CD4-positive, alpha-beta T cell treated with Interferon gamma for 1 hour (primary cell): ENCODE data around the gene XPO4.
"Not testable (repeated sequence)": the region's sequence is repeated elsewhere in the genome, so short reads cannot be mapped to it uniquely, and the experiment has no call there.

Source experiments
- DNase-seq: peaks from one replicate; pipeline ENCODE4 v3.0.0-alpha.2; 2020

The XPO4 gene

GRCh38 chr13:20902438-20903163 is at the start of gene XPO4:
XPO4 (minus strand) TSS chr13:20902746; CDS start chr13:20902738, 8 bp downstream.
- peak; percentile 76 for DNase-seq

DNA sequence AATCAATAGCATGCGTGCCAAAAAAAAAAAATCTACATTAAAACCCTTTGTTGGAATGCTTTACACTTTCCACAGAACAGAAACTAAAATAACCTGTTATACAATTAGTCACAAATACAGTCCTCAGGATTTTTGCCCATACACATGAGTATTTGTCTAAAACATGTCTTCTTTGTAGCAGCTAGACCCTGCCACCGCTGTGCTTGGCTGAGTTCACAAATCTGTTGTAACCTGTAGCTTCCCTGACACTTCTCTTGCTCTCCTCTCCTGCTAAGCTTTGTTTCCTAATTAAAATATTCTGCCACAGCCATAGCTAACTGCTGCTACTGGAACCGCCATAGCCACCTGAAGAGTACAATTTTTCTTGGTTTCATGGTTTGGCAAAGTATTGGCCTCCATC is 45.5 kb upstream of the XPO4 start:
- DNase-seq: not testable (repeated sequence)

GRCh38 chr13:20945952-20946383 is 43.4 kb upstream of the XPO4 start:
- DNase-seq: peak; percentile 29

- peak; percentile 46 for DNase-seq
These were observed 40.5 kb upstream of the XPO4 start for GRCh38 chr13:20942938-20943559.

DNA sequence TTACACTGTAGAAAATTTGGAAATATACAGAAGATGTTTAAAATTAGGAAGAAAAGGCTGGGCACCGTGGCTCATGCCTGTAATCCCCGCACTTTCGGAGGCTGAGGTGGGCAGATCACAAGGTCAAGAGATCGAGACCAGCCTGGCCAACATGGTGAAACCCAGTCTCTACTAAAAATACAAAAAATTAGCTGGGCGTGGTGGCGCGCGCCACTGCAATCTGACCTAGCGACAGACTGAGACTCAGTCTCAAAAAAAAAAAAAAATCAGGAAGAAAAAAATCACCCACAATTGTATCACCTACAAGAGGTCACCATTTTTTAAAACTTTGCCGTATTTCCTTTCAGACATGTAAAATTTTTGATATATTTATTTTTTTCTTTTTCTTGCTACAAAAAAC is 38.0 kb upstream of the XPO4 start:
- not testable (repeated sequence) for DNase-seq

- no peak for DNase-seq
These were observed 37.5 kb upstream of the XPO4 start for GRCh38 chr13:20940083-20940482.

DNA sequence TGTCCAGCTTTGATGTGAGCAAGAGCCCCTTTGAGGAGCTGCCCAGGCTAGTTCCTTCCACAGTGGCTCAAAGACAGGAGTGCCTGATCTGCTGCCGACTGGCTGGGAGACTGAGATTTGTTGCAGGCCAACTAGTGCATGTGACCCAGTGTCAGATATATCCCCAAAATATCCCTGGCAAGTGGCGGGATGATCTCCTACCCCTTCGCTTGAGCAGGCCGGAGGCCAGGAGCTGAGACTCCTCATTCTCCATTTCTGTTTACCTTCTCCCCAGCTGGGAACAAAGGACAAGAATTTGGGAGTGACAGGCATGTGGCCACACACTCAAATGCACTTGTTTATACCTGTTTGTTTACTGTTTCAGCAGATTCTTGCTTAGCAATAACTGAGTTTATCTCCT is 37.1 kb upstream of the XPO4 start:
- no peak for DNase-seq

DNA sequence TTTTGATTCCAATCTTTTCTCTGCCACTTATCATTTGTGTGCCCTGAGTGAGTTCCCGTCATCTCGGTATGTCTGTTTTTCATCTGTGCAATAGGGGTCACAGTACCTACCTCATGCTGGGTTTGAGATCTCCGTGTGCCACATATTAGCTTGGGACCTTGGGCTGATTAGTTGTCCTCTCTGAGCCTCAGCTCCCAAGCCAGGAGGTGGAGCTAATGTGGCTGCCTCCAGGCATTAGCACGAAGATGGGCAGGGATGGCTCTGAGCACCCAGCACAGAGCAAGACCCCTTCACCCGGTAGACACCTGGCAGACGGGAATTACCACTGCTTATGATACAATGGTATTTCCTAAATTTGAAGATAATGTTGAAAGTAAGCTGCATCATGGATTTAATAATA is 35.8 kb upstream of the XPO4 start:
- no peak for DNase-seq

- no peak for DNase-seq
These were observed 25.2 kb upstream of the XPO4 start for GRCh38 chr13:20927596-20928257.

DNA sequence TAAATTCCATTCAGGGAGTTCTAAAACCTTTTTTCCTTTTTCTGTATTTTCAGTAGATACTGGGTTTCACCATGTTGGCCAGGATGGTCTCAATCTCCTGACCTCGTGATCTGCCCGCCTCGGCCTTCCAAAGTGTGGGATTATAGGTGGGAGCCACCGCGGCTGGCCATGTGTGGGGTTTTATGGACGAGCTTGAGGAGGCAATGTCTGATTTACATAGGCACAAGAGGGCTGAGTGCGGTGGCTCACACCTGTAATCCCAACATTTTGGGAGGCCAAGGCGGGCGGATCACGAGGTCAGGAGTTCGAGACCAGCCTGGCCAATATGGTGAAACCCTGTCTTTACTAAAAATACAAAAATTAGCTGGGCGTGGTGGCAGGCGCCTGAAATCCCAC is 22.8 kb upstream of the XPO4 start:
- DNase-seq: not testable (repeated sequence)

DNA sequence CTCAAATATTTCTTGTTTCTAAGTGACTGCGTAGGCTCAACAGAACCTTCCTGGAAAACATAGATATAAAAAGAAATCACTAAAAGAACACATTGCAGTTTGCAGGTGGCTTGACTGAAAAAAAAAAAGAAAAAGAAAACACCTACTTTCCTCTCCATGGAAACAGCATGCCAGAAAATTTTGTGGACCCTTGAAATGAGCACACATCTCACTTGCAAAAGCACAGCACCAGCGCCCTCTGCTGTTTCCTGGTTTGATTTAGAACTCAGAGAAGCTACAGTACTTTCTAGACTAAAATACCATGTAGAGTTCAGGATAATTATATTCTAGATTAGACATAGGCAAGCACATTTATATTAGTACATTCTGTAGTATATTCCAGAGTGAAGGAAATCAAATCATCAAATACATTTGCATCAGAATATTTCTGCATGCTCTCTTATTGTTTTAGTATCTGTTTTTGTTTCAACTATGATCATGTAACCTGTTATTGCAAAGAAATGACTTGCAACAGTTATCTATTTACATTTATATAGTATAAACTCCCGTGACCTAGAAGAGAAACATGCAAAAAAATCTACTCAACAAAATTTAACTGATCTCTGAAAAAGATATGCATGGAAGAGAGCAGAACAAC is 22.3 kb upstream of the XPO4 start:
- DNase-seq: peak; percentile 56

GRCh38 chr13:20923272-20923671 is 20.7 kb upstream of the XPO4 start:
- no peak for DNase-seq

GRCh38 chr13:20921572-20921971 is 19.0 kb upstream of the XPO4 start:
- no peak for DNase-seq

DNA sequence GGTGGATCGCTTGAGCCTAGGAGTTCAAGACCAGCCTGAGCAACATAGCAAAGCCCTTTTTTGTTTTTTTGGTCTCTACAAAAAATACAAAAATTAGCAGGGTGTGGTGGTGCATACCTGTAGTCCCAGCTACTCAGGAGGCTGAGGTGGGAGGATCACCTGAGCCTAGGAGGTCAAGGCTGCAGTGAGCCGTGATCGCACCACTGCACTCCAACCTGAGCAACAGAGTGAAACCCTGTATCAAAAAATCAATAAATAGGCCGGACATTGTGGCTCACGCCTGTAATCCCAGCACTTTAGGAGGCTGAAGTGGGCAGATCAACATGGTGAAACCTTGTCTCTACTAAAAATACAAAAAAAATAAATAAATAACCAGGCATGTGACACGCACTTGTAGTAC is 13.1 kb upstream of the XPO4 start:
- not testable (repeated sequence) for DNase-seq

GRCh38 chr13:20911037-20911436 is 8.5 kb upstream of the XPO4 start:
- DNase-seq: no peak

GRCh38 chr13:20908714-20909497 is 6.4 kb upstream of the XPO4 start:
- DNase-seq: no peak

- no peak for DNase-seq
These were observed 2.4 kb upstream of the XPO4 start for GRCh38 chr13:20904908-20905307.

DNA sequence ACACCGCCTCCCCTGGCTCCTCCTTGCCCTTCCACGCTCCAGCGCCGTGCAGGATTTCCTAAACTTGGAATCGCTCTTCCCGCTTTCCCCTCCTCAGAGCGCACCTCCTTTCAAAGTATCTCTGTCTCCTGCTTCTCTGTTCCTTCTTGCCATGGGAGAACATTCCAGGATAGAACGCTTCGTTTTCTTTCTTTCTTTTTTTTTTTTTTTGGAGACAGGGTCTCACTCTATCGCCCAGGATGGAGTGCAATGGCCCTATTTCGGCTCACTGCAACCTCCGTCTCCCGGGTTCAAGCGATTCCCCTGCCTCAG is 574 bp upstream of the XPO4 start:
- no peak for DNase-seq

DNA sequence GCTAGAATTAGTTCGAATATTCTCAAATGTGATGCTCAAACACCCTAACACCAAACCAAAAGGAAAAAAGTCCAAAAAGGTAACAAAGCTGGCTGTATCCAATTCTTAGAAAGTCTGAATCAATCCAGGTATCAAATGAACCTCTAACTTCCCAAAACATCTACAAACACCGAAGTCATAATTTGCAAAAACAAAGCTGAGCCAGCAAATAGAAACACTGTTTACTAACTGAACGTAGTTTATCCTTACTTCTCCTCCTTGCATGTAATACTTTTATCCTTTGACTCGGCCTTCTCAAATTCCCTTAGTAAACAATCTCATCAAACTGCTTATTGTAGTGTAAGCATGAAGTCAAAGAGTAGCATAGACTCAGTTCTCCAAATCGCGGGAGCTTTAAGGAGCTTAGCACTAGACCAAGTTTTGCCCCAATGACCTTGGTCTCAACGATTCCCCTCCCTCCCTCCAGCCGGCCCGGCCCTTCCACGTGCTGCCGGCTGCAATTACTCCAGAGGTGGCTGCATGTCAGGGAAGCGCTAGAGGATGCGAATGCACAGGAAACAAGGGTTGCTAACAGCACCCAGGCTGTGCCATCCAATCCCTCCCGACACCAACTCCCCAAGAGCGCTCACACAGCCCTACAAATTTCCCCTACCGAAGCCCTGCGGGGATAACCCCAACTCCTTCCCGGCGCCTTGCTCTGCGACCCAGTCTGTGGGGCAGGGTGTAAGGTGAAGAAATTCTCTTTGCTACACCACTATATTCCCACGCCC is 693 bp downstream of the XPO4 start:
- DNase-seq: peak; percentile 4

DNA sequence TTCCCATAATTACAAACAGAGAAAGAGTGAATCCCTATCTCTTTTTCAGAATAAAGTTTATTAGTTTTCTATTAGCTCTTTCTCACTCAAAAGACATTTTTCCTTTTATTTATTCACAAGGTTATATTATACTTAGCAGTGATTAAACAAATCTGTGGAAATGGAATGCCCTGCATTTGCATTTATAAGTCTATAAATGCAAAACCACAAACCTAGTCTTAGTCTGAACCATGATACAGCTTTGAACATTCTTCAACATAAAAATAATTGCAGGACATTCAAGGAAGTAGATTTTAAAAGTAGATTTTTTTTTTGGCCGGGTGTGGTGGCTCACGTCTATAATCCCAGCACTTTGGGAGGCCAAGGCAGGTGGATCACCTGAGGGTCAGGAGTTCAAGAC is 8.3 kb downstream of the XPO4 start:
- no peak for DNase-seq

DNA sequence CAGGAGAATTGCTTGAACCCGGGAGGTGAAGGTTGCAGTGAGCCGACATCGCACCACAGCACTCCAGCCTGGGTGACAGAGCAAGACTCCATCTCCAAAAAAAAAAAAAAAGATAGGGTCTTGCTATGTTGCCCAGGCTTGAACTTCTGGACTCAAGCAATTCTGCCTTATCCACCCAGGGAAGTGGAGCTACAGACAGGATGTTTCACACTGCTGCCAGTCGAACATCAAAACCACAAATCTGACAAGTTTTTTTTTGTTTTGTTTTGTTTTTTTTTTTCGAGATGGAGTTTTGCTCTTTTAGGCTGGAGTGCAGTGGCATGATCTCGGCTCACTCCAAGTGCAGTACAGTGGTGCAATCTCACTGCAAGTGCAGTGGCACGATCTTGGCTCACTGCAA is 10.8 kb downstream of the XPO4 start:
- no peak for DNase-seq

GRCh38 chr13:20891034-20891433 is 11.5 kb downstream of the XPO4 start:
- no peak for DNase-seq
